Glomerular visceral epithelial cell (primary cell): ENCODE results near the gene TBC1D32.
A peak's percentile ranks its signal among the peaks of the same experiment; 100 is the strongest.
"Not testable (repeated sequence)": the region's sequence is repeated elsewhere in the genome, so short reads cannot be mapped to it uniquely, and the experiment has no call there.

Experiments used
- DNase-seq: peaks from one replicate; pipeline ENCODE4 v3.0.0-alpha.2; 2016; ENCODE audit errors: extremely low spot score

Gene TBC1D32

DNA sequence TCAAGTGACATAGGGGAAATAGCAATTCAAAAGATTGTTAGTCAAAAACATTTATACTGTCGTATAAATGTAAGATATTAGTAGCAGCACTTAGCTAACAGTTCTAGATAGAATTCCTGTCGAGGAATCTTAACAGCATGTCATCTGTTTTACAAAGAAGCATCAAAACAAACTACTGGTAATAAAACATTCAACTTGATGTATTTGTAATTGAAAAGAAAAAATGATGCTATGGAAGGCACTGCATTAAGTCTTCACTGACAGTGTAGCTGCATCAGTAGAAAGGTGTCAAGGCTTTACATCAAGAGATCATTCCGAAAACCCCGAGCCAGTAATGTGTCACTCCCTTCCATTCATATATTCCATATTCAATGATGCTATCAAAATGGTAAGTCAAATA lies 223.5 kb downstream of the TBC1D32 start:
- DNase-seq = no peak

DNA sequence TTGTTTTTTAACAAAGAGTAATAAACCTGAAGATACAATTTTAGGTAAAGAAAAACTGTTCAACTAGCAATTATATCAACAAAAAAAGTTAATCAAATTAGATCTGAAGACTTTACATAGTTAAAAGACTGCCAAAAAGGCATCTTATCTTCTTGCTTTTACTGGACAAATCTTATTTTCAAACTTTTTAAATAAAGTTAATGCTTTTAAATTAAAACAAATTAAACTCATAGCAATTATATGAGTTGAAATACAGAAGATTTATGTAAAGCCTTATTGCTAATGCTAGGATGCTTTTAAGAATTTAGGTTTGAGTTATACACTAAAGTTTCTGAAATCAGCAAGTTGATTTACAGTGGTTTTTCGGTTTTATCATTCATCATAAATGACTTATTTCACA lies 227.3 kb downstream of the TBC1D32 start:
- DNase-seq = no peak

DNA sequence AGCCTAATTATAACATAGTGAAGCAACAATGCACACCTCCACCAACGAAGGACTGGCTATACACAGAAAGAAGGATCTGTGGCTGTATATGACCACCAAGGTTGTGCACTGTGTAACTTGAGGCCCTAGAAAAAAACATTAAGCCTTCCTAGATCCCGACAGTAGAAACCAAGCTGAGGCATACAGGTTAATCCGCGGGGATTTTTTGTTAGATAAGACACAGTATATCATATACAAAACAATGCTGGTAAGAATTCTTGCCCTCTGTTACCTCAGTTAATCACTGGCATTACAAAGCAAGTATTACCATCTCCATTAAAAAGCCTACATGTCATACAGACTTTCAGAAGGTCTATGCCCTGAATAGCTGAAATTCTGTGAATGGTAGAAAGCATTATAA lies 228.8 kb downstream of the TBC1D32 start:
- DNase-seq = no peak

DNA sequence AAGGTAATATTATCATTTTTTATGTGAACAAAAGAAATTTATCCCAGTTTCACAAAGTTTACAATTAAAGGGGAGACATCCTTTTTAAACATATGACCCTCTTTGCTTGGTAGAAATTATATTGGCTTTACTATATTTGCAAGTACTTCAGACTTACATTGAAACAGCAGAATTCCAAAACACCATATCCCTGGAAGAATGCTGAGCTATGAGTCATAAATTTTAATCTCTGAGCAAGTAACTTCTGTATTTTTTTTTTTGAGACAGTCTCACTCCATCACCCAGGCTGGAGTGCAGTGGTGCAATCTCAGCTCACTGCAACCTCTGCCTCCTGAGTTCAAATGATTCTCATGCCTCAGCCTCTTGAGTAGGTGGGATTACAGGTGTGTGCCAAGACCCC lies 240.4 kb downstream of the TBC1D32 start:
- DNase-seq = peak; percentile 2

DNA sequence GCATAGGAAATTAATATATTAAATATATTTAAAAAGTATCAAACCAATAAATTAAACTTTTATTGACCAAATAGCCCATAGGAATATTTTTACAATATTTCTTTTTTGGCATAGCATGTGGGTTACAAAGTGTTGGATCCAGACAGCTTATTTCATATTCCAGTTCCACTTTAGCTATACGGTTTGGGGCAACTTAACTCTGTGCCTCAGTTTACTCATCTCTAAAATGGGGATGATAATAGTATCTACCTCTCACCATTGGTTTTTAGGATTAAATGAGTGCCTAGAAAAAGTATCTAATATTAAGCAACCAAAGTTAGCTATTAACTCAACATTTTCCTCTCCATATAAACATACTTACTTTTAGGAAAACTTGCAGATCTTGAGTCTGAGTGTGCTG lies 243.8 kb downstream of the TBC1D32 start:
- no peak for DNase-seq

DNA sequence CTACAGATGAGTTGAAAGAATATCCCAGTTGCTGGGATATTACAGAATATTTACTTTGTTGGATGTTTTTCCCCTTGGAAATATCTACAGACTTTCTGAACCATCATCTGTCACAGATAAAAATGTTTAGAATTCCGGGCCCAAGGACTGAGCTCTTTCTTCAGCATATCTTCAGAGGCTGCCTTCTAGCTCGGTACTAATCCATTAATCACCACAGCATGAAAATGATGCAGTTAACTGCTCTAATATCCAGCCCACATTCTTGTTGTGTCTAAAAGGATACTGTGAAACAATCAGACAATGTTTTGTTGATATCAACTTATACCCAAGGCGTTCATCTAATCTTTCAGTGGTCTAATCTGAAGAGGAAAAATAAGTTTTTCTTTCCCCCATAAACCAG lies 247.4 kb downstream of the TBC1D32 start:
- no peak for DNase-seq

DNA sequence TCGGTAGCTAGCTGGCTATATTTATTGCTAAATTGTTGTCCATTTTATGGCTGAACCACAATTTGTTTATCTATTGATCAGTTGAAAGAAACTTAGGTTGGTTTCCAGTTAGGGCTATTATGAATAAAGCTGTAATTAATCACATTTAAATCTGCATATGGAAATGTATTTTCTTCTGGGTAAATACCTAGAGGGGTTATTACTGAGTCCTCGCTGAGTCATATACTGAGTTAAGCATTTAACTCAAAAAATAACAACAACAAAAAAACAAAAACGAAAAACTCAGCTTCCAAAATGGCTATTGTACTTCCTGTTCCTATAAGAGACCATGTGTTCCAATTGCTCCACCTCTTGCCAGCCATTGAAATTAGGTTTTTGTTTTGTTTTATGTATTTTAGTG lies 258.2 kb downstream of the TBC1D32 start:
- no peak for DNase-seq

DNA sequence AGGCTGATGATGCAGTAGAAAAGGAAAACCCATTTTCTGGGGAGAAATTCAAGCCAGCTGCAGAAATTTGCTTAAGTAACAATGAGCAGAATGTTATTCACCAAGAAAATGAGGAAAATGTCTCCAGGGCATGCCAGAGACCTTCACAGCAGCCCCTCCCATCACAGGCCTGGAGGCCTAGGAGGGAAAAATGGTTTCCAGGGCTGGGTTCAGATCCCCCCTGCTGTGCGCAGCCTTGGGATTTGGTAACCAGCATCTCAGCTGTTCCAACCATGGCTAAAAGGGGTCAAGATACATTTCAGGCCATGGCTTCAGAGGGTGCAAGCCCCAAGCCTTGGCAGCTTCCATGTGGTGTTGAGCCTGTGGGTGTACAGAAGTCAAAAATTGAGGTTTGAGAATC lies 265.5 kb downstream of the TBC1D32 start:
- DNase-seq = not testable (repeated sequence)

DNA sequence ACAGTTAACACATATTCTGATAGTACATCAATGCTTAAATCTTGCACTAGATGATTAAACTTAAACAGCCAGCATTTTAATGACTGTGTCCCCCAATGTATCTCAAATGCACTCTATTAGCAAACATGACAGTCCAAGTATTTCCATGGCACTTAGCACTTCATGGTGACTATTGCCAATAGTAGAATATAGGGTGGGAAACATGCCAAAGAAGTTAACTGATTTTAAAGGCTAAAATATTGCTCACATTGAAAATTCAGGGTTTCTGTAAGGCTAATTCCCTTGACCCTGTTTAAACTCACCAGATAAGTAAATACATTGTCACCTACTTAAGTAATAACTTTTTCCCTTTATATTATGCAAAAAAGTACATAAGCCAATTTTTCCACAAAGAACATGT lies 266.9 kb downstream of the TBC1D32 start:
- DNase-seq = no peak

DNA sequence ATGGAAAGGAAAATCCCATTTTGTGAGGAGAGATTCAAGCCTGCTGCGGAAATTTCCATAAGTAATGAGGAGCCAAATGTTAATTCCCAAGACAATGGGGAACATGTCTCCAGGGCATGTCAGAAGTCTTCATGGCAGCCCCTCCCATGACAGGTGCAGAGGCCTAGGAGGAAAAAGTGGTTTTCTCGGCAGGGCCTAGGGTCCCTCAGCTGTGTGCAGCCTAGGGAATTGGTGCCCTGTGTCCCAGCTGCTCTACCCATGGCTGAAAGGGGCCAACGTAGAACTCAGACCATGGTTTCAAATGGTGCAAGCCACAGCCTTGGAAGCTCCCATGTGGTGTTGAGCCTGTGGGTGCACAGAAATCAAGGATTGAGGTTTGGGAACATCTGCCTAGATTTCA lies 269.9 kb downstream of the TBC1D32 start:
- DNase-seq = no peak

DNA sequence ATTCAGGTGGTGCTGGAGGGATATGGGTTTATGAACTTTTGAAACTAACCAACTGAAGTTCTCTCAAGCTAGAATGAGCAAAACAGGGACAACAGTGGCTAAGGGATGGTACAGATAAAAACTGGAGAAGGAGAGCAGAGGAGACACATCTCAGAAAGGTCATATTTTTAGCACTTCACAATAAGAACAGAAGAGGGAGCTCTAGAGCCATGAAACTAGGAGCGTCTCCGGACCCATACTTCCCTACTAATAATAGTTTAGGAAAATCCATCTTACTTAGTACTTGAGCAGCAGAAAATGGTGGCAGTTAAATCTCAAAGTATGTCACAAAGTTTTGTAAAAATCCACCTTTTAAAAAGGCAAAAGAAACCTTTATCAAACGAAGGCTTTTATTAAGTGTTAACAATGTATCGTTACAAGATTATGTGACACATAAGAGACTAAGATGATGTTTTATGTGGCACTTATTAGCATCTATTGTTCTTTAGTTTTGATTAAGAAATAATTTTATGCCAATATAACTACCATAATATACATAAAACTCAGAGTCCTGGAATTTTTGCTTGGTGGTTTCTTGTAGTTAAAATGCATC lies 278.6 kb downstream of the TBC1D32 start:
- peak; percentile 67 for DNase-seq

DNA sequence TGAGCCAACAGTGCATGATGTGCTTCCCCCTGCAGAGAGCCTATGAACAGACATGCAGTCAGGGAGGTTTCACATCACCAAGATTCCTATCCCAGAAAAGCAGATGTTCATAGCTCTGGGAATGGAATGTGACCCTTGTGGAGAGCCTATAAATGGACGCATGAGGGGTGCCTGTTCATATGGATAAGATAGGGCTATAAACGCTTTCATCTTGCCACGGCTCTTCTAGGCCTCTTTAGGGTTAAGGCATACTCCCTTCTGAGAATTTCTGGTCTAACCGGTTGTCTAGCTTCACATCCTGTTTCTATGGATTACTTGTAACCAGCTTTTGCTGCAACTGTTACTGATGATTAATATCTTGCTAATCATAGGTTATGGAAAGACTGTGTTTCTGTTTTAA lies 285.7 kb downstream of the TBC1D32 start:
- DNase-seq = not testable (repeated sequence)

DNA sequence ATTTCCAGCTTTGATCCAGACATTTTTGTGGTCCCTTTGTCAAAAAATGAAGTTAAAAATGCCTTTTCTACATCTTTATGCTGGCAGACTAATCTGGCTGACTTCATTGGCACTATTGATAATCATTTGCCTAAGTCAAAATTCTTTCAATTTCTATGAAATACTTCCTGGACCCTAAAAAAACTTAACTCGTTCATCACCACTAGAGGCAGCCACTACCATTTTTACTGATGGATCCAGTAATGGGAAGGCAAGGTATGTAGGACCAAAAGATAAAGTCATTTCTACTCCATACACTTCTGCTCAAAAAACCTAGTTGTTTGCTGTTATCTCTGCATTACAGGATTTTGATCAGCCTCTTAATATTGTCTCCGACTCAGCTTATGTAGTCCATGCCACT lies 289.4 kb downstream of the TBC1D32 start:
- not testable (repeated sequence) for DNase-seq

DNA sequence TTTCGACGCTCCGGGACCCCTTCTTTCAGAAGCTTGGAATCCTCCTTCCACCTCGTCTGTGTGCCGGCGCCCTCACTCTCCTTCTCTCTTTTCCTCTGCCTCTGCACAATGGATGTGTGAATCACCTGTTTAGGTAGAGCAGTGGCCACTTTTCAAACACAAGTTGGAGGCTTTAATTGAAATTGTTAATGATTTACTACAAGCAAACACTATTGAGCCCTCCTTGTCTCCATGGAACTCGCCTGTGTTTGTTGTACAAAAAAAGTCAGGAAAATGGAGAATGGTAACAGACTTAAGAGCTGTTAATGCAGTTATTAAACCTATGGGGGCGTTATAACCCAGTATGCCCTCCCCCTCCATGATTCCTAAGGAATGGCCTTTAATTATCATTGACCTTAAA lies 290.6 kb downstream of the TBC1D32 start:
- DNase-seq = not testable (repeated sequence)

DNA sequence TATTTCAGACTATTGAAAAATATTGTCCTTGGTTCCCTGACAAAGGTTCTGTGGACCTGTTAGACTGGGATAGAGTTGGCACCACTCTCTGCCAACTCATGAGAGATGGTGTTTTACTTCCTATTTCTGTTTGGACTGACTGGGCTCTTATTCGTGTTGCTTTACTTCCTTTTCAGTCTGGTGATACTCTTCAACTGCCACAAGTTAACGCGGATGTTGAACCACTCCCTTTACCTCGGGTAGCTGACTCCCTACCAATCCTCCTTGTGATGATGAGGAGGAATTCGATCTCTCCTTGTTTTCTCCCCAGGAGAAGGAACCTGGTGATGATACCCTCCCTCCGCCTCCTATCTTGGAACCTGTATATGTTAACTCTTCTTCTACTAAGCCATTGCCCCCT lies 291.1 kb downstream of the TBC1D32 start:
- DNase-seq = not testable (repeated sequence)

DNA sequence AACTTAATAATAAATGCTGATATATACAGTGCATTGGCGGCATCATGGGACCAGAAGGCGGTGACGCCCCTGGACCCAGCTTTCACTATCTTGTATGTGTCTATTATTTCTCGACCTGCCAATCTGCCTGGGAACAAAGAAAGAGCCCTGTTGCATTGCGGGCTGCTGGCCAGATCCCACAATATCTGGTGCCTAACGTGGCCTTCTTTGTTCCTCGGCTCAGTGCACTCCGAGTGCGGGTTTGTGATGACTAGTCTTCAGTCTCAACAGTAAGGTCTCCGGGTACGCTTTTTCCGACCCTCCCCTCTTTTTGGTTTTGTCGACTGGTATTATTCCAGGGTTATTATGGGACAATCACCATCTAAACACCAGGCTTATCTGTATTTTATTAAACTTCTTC lies 291.5 kb downstream of the TBC1D32 start:
- DNase-seq = no peak

DNA sequence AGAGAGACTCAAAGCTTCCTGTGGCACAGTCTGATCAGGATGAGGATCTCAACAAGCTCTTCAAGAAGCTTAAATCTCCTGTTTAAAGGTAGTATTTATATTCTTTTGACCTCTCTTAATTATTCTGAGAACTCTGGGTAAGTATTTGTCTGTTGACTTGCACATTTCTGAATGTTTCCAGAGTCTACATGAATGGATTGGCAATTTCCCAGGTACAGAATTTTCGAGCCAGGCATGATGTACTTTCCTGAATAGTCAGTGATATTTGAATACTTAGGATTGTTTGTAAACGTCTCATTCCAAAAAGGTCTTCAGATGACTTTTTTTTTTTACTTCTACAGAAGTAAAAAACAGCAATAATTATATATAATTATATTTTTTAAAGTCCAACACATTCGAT lies 293.4 kb downstream of the TBC1D32 start:
- DNase-seq = no peak

DNA sequence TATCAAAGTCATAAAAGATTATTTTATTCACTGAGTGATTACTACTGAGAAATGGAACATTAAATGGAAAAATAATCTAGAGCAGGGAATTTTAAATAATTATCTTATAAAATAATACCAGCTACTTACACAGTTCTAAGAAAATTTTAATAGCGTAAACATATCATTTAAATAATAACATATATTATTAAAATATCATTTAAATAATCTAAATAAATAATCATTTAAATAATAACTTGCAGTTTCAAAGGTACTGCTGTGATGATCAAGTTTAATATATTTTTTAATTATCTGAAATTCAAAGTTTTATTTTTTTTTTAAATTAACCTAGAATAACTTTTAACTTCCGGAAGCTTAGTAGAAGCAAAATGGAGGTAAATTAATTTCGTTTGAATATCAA lies 301.2 kb downstream of the TBC1D32 start:
- no peak for DNase-seq

DNA sequence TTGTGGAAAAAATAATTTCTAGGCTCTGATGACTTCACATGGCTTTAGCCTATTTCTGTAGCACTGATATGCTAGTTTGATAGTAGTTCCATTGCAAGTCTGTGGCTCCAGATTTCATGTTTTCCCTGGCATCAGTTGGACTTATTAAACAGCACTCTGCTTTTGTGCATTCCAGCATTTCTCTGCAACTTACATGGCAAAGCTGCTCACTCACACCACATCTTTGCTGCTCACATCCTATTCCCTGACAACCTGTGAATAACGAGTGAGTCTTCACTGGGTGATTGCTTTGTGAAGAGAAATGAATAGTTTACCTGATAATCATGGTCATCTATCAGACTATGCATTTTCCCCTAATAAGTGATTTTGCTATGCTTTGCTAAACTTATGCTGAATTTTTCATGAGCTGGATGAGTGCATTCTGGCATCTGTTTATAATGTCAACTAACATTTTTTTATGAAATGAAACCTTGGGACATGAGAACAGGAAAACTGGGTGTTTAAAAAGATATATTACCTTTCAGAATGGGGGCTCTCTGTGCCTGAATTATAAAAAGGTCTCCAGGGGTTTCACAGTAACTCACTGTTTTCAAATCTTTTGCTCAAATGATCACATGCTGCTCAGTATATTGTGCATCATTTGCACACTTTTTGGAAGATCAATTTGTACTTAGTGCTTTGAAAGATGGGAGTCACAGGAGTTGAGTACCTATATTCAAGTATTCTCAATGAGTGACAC lies 301.8 kb downstream of the TBC1D32 start:
- no peak for DNase-seq
